PFSK-1 (cell line): ENCODE measurements around the gene KCNQ1.

ENCODE experiments used
- POLR2AphosphoS5 ChIP-seq: IDR thresholded peaks from 2 replicates; pipeline ENCODE4 v1.6.1; 2012; ENCODE audit warnings: low read depth, mild to moderate bottlenecking, control low read depth, low read length, moderate library complexity
- SIN3A ChIP-seq: IDR thresholded peaks from 2 replicates; pipeline ENCODE4 v1.6.1; 2012; ENCODE audit warnings: mild to moderate bottlenecking, low read length, moderate library complexity, borderline replicate concordance; ENCODE audit not compliant: insufficient read depth
- TAF1 ChIP-seq: IDR thresholded peaks from 2 replicates; pipeline ENCODE4 v1.6.1; 2012; ENCODE audit warnings: low read length, control low read depth, borderline replicate concordance; ENCODE audit not compliant: insufficient read depth
- TF ChIP-seq, protein P1 (sequence below), 2 experiments: IDR thresholded peaks; 2 replicates each; pipeline versions ENCODE4 v1.6.1 to v1.8.0; 2011 to 2012; ENCODE audit warnings: low read depth in 2 of 2, low read length in 2 of 2, control low read depth in 1 of 2, inconsistent platforms in 1 of 2, mild to moderate bottlenecking in 1 of 2, moderate library complexity in 1 of 2; ENCODE audit not compliant: insufficient read depth in 1 of 2

DNA sequence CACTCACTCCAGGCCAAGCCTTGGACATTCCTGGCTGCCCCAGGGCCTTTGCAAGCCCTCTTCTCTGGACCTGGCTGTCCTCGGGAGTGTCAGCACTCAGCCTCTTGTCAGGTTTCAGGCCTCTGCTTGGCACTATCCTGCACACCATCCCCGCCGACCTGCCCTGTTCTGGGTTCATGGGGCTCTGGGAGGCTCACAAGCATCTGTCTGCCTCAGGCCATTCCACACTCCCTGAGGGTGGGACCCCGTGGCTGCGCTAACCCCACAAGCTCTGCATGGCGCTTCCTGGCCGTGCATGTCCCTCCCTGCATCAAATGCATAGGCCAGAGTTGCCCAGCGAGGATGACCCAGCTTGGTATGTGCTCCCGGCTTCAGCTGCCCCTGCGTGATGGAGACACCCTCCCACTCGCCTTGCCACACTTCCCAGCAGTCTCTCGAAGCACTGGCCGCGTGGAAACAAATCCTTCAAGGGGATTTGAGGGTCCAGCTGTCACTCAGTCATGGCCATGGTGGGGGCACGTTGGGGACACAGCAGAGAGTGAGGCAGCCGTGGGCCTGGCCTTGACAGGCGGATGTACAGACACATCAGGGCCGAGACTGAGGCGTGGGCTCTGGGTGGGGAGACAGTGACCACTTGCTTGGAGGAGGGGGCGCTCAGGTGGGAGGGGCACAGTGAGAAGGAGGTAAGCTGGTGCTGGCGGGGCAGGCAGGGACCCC lies 87.3 kb downstream of the KCNQ1 start:
- TF ChIP-seq, protein P1, sequence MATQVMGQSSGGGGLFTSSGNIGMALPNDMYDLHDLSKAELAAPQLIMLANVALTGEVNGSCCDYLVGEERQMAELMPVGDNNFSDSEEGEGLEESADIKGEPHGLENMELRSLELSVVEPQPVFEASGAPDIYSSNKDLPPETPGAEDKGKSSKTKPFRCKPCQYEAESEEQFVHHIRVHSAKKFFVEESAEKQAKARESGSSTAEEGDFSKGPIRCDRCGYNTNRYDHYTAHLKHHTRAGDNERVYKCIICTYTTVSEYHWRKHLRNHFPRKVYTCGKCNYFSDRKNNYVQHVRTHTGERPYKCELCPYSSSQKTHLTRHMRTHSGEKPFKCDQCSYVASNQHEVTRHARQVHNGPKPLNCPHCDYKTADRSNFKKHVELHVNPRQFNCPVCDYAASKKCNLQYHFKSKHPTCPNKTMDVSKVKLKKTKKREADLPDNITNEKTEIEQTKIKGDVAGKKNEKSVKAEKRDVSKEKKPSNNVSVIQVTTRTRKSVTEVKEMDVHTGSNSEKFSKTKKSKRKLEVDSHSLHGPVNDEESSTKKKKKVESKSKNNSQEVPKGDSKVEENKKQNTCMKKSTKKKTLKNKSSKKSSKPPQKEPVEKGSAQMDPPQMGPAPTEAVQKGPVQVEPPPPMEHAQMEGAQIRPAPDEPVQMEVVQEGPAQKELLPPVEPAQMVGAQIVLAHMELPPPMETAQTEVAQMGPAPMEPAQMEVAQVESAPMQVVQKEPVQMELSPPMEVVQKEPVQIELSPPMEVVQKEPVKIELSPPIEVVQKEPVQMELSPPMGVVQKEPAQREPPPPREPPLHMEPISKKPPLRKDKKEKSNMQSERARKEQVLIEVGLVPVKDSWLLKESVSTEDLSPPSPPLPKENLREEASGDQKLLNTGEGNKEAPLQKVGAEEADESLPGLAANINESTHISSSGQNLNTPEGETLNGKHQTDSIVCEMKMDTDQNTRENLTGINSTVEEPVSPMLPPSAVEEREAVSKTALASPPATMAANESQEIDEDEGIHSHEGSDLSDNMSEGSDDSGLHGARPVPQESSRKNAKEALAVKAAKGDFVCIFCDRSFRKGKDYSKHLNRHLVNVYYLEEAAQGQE (IDR thresholded peaks at IDR 0.05; ENCODE audit: insufficient read depth in 1 of 2, low read depth in 2 of 2, low read length in 2 of 2), result no peak
- TF ChIP-seq POLR2AphosphoS5 (no peak), TAF1 (no peak), SIN3A (no peak)
